Brain pericyte (primary cell): Measurements from ENCODE around the gene RWDD3.

Experiments
- DNase-seq: peaks from one replicate; pipeline ENCODE4 v3.0.0-alpha.2; 2012; ENCODE audit warnings: low read depth, low spot score

RWDD3 gene, protein sequence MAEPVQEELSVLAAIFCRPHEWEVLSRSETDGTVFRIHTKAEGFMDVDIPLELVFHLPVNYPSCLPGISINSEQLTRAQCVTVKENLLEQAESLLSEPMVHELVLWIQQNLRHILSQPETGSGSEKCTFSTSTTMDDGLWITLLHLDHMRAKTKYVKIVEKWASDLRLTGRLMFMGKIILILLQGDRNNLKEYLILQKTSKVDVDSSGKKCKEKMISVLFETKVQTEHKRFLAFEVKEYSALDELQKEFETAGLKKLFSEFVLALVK

GRCh38 chr1:95233737-95234500 lies at the start of gene RWDD3:
Gene RWDD3, plus strand, starts transcription at chr1:95234210. Its CDS starts 21 bp downstream, at chr1:95234231.
- peak; percentile 33 for DNase-seq

GRCh38 chr1:95186149-95186548 lies 47.9 kb upstream of the RWDD3 start:
- DNase-seq: no peak

GRCh38 chr1:95193591-95193990 lies 40.4 kb upstream of the RWDD3 start:
- DNase-seq: no peak

DNA sequence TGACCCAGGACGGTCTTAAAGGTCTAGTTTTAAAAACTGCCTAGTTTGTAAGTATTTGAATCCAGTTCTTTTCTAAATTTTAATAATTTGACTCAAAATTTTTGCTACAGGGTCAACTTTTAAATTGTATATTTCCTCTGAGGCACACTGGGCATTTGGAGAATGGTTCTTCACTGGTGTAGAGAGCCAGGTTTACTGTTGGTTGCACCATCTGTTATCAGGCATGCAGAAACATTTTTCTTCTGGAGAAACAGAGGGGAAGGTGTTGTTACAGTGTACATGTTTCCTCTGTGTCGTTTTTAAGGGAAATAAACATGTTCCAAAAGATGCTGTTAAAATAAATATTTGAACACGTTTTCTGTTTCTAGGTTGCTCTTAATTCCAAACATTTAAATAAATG lies 39.0 kb upstream of the RWDD3 start:
- DNase-seq: no peak

DNA sequence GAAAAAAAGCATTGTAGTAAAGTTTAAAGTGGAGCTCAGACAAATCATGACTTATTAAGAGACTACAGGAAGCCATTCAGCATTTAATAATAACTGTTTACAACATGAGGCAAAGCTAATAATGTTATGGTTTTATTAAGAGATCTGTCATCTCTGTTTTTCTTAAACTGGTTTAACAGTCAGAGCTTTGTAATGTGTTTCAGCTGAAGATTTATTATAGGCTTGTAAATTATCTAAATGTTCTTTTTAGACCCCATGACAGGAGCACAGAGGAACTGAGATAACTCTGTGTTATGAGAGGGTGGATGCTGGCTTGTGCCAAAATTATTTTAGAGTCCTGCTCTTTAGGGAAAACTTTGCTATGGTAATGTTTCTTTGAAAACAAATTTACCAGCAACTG lies 38.0 kb upstream of the RWDD3 start:
- DNase-seq: no peak

- DNase-seq: no peak
Observed at GRCh38 chr1:95197616-95198252, 36.3 kb upstream of the RWDD3 start.

GRCh38 chr1:95201905-95202304 lies 32.1 kb upstream of the RWDD3 start:
- DNase-seq: no peak

GRCh38 chr1:95203908-95204437 lies 30.0 kb upstream of the RWDD3 start:
- DNase-seq: no peak

DNA sequence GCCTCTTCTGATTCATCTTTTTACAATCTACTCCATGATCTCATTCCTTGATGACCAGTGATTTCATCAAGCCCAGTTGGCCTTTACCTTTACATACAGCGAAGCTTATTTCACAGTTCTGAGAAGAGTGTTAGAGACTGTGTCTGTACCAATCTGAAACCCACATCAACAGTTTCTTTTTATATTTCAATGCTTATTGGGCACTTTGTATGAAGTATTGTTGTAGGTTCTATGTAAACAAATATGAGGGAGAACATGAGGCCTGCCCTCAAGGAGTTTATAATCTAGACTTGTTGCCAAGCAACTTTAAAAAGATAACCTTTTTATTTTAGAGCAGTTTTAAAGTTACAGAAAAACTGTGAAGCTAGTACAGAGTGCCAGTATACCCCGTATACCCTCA lies 27.5 kb upstream of the RWDD3 start:
- no peak for DNase-seq

DNA sequence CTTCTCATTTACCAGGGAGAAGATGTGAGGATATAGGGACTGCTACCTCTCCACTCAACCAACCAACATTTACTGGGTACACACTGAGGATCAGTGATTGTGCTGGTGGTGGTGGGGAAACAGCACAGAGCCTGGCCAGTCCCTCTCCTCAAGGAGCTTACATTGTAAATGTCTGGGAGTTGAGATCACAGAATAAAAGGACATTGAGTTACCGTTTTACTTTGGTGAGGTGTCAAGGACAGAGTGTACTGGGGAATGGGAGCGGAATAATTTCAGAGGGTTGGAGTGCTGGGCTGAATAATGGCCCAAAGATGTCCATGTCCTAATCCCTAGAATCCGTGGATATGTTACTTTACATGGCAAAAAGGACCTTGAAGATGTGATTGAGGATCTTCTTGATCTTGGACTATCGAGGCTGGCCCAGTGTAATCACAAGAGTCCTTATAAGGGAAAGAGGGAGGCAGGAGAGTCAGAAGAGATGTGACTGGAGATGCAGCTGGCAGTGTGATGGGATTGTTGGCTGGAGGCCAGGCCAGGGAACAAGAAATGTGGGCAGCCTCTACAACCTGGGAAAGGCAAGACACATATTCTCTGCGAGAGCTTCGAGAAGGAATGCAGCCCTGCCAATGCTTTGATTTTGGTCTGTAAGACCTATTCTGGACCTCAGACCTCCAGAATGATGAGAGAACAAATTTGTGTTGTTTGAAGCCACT lies 26.6 kb upstream of the RWDD3 start:
- no peak for DNase-seq

GRCh38 chr1:95208876-95209275 lies 25.1 kb upstream of the RWDD3 start:
- no peak for DNase-seq

GRCh38 chr1:95209291-95209690 lies 24.7 kb upstream of the RWDD3 start:
- no peak for DNase-seq

DNA sequence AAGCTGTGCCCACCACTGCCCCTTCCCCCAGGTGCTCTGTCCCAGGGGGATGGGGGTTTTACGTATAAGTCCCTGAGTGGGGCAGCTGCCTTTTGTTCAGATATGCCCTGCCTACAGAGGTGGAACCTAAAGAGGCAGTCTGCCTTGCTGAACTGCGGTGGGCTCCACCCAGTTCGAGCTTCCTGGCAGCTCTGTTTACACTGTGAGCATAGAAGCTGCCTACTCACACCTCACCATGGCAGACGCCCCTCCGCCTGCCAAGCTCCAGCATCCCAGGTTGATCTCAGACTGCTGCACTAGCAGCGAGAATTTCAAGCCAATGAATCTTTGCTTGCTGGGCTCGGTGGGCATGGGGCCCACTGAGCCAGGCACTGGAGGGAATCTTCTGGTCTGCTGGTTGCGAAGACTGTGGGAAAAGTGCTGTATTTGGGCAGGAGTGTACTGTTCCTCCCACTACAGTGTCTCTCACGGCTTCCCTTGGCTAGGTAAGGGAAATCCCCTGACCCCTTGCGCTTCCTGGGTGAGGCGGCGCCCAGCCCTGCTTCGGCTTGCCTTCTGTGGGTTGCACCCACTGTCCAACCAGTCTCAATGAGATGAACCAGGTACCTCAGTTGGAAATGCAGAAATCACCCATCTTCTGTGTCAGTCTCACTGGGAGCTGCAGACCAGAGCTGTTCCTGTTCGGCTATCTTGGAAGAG lies 17.6 kb upstream of the RWDD3 start:
- DNase-seq: no peak

DNA sequence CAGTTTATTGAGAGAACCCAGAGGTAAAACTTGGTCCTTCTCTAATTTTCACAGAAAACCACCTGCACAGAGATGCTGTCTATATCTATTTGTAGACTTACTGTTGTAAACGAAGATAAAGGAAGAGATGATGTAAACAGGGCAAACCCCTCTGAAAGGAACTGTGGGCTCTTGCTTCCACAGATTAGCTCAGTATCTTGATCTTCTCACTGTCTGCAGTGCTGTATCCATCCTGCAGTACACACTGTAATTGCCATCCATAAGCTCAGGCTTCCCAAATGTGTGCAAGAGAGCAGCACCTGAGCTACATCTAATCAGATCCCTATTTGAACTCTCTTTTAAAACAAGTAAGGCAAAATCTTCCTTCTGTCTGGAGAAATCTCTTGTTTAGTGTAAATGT lies 16.6 kb upstream of the RWDD3 start:
- no peak for DNase-seq

DNA sequence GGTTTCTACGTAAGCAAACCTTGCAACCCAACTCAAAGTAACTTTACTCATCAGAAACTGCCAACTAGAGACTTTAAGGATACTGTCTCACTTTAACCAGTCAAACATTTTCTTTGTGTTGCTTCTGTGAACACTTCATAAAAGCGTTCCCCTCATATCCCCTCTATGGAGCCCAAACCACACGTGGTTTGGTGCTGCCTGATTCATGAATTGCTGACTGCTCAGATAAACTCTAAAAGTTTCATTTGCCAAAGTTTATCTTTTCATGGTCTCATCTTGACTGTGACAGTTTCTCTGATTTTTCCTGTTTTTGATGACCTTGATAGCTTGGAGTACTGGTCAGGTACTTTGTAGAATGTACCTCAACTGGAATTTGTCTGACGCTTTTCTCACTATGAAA lies 14.6 kb upstream of the RWDD3 start:
- no peak for DNase-seq

GRCh38 chr1:95221306-95221705 lies 12.7 kb upstream of the RWDD3 start:
- no peak for DNase-seq

DNA sequence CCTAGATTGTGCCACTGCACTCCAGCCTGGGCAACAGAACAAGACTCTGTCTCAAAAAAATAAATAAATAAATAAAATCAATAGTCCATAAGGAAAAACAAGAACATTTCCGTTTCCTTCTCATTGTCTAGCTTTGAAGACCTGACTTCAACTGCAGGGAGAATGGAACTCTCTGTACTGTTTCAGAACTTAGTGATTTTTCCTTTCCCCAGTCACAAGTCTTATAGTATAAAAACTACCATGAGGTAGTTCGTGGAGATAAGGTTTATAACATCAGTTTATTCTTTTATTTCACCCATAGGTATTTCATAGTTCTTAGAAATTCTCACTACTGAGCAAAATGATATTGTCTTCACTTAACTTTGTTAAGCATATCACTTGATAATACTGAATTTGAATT lies 11.4 kb upstream of the RWDD3 start:
- no peak for DNase-seq

- no peak for DNase-seq
Observed at GRCh38 chr1:95223110-95223509, 10.9 kb upstream of the RWDD3 start.

DNA sequence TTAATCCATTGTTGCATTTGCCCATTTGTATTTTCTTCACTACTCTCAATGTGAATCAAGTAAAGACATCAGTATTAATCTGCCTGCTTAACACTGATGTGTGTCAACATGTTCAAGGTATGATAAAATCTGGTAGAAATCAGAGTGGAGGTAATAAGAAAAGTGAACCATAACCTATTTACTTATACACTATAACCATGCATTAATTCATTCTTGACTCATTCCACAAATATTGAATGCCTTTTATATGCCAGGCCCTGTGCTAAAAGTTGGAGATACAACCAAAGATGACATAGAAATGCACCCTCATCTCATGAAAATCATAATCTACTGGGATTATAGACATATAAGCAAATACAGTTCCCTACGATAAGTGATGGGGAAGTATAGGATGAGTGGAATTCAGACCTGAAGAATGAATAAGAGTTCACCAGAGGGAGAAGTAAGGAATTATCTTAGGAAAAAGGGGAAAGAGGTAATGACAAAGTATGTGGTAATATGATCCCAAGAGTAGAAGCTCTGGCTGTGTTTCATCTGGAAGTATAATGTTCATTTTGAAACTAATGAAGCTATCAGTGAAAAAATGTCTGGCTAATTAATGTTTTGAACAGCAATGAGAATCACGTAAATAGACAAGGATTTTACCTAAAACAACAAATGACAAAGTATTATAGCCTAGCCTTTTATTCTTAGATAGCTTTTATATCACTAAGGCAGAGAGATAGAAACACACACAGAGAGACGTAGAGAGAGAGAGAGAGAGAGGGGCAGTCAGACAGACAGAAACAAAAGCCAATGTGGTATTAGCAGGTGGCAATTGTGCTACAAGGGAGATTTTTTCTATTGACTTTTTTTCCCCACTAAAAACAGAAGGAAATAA lies 7.0 kb upstream of the RWDD3 start:
- no peak for DNase-seq

- no peak for DNase-seq
Observed at GRCh38 chr1:95229037-95229436, 5.0 kb upstream of the RWDD3 start.
